HG02885 (cell line): ENCODE data around the gene EXD3.

ENCODE experiments used
- ATAC-seq: cut with Tn5 transposase; IDR thresholded peaks from one replicate; pipeline ENCODE4 v1.9.1; 2021; ENCODE audit warnings: mild to moderate bottlenecking; ENCODE audit not compliant: unreplicated experiment, poor library complexity

Gene EXD3

DNA sequence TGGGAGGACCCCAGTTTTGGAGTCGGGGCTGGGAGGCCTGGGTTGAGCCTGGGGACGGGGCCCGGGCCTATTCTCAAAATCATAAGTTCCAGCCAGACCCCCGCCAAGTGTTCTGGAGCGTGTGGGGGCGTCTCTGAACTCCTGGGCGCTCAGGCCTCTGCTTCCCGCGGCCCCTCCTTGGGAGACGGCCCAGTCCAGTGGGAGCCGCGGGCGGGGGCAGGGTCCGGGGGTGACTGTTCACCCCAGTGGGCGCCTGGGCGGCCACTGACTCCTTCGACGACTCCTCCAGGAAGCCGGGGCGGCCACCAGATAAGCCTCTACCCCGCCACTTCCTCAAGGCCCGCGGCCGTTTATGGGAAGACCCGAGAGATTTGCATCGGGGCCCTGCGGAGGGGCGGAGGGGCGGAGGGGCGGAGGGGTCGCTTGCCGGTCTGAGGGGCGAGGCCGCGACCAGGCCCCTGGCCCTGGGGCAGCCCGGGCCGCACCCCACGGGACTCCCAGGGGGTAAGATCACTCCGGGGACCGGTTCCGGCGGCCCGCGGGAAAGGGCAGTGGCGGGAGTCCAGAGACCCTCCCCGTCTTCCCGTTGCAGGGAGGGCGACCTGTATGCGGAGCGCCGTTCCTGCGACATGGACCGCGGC lies 144.8 kb downstream of the EXD3 start:
- no peak for ATAC-seq

DNA sequence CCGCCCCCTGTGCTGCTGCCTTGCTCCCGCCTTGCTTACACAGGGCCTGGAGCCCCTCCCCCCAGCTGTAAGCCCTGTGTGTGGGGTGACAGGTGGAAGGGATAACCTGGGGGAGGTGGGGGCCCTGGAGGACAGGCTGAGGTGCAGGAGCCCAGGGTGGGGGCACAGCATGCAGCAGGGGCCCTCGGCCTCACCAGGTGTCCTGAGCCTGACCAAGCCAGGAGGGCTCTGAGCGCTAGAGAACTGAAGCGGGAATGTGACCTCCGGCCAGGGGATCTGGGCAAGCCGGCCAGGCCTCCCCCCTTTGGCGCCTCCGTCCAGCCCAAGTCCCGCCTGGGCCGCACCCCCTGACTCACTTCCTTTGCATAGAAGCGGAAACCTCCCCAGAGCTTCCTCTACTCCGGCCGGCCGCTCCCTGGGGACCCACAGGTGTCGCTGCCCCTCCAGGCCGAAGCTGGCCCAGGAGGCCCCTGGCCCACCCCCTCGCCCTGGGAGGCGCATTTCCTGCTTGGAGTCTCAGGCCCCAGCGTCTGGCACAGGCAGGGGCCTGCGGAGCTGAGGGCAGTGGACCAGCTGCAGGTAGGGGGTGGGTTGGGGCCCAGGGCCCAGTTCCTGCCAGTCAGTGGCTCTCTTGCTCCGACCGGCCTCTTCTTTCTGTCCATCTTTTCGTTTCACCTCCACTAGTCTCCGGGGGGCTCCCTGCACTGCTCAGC lies 145.5 kb downstream of the EXD3 start, which contains the start of gene TOR4A:
TOR4A (plus strand) TSS at position 398 of the 713 bp plus-strand sequence. CDS start 964 bp downstream, outside the sequence.
- peak; percentile 75 for ATAC-seq

DNA sequence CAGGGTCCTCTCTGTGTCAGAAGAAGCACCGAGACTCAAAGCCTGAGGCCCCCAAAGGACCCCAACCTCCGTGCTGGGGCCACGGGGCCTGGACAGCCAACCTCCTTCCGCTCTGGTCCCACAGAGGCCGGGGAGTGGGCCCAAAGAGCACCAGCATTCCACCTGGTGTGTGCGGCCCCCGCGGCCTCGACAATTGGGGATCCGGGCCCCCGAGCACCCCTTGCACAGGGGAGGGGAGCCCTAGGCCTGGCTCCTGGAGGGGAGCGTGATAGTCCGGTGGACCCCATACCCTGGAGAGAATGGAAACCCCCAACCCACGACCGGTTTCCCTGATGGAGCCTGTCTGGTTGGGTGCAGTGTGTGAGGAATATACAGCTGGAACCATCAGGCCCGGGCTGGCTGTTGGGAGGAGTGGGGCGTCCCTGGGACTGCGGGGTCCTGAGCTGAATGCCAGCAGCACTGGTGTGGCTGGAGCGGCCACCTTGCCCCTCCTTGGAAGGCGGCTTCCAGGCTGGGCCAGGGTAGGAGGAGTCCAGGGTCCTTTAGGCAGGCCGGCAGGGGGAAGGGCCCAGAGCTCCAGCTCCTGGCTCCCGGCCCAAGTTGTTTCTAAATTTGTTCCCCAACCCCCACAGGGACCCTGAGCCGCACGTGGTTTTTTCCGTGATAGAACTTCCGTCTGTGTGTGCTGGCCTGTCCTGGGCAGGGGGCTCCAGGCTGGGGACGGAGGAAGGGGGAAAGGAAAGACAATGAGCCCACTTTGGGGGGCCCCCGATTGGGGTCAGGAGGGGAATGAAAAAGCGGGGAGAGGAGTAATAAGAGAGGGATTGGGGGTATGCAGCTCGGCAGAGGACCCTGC lies 146.3 kb downstream of the EXD3 start:
- ATAC-seq, result no peak

DNA sequence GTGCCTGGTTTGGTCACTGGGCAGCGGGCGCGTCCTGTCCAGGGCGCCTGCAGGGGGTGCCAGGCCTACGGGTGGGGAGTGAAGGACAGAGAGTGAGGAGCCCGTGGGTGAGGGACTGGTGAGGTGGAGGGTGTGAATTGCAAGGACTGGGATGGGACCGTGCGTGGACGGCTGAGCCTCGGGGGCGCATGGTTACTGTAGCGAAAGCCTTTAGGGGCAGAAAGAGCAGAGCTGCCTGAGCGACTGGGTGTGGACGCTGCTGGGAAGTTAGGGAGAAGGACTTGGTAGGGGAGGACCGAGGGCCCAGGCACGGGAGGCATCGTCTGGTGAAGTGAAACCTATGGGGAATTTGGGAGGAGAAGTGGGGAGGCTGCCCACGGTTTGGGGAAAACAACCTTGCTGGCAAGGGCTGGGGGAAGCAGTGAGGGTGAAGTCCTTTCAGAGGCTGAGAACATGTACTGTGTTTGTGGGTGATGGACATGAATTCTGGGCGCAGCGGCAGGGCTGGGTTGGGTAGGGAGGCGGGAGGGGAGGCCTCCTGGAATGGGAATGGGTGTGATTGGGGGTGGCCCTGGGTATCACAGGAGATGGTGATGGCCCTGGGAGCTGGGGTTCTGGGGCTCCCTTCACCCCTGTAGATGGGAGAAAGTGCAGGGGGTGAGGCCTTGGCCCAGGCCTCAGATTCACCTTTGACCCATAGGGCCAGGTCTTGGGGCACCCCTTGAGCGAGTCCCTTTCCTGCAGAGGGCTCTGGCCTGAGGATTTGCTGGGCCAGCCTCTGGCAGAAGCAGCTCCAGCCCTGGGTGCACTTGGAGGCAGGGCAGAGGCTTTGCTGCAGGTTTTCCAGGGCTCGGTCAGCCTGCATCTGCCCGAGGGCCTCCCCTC lies 147.1 kb downstream of the EXD3 start:
- ATAC-seq, result no peak

DNA sequence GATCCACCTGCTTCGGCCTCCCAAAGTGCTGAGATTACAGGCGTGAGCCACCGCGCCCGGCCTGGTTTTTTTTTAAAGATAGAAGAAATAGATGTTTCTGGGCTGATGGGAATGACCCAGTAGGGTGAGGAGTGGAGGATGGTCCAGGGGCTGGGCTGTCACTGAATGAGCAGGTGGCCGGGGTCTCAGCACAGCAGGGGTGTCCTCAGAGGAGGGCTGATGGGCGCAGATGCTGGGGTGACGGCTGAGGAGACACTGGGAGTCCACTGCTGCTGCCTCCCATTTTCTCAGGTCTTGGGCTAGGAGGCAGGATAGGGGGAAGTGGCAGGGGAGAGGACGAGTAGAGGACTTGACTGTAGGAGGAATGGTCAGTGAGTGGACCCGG lies 147.8 kb downstream of the EXD3 start:
- ATAC-seq, result no peak

DNA sequence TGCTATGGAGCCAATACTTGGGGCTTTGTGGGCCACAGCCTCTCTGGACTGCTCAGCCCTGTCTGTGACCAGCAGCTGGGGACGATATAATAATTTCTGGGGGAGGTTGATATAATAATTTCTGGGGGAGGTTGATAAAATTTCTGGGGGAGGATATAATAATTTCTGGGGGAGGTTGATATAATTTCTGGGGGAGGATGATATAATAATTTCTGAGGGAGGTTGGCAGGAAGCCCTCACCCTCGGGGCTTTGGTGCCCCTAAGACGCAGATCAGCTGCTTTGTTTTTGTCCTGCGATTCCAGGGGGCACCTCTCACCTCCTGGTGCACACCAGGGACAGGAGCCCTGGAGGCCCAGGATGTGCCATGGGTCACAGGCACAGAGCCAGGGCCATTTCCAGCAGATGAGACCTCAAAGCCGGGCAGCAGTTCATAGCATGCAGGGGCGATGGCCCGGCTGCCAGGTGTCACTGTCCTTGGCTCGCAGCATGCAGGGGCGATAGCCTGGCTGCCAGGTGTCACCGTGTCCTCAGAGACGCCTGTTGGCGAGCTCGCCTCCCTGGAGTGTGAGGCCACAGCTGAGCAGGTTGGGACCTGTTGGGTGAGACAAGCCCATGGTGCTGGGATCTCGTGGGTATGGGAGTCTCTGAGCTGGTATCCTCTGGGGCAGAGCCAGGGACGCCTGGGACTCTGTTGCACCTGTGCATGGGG lies 149.2 kb downstream of the EXD3 start:
- no peak for ATAC-seq

DNA sequence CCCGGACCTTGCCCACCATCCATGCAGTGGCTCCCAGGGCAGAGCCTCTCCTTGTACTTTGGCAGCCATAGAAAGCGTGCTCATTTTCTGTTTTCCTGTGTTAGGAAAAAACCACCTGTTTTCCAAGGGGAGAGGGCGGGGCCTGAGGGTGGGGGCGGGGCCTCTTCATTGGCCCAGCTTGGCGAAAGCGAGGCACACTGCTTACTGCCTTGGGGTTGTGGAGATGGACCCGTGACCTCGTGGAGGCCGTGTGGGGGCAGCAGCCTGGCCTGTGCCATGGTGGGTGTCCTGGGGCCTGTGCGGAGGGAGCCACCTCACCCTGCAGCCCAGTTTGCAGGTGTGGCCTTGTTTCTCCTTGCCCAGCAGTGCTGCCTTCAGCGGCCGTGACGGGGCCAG lies 149.9 kb downstream of the EXD3 start:
- ATAC-seq, result no peak

DNA sequence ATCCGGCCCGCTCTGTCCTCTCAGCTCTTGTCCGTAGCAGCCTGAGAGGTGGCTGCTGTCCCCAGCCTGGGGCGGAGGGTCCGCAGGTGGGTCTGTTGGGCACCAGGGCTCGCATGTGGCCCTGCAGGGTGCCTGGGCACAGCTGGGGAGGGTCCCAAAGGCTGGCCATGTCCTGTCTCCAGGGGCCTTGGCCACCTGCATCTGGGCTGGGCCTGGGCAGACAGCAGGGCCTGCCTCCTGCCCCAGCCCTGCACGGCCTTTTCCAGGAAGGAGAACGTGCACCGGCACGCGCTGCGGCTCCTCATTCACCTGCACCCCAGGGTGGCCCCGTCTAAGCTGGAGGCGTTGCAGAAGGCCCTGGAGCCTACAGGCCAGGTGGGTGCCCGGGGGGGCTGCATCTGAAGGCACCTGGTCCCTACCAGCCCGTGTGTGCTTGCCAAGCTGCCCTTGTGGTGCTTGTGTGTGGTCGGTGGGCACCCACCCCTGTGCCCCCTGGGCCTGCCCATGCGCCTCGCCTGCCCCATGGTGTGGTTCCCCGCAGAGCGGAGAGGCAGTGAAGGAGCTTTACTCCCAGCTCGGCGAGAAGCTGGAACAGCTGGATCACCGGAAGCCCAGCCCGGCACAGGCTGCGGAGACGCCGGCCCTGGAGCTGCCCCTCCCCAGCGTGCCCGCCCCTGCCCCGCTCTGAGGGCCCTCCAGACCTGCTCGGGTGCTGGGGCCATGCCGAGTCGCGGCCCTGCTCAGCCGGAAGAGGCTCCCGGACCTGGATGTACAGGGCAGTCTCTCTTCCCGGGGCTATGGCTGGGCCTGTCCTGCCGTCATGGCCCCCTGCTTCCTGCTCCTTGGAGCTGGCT lies 150.5 kb downstream of the EXD3 start:
- ATAC-seq, result no peak

DNA sequence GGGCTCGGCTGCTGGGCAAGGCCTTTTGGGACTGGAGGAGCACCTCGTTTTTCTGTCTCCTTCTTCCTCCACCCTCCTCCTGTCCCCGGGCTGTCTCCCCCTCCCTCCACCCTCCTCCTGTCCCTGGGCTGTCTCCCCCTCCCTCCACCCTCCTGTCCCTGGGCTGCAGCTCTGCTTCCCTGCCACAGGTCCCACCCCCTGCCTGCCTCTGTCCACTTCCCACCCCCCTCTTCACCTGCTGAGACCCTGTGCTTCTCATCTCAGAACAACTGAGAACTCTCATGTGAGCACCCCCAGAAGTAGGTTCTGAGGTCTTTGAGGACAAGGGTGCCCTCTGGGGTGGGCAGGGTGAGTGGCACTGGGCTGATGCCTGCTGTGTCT lies 151.3 kb downstream of the EXD3 start:
- no peak for ATAC-seq

DNA sequence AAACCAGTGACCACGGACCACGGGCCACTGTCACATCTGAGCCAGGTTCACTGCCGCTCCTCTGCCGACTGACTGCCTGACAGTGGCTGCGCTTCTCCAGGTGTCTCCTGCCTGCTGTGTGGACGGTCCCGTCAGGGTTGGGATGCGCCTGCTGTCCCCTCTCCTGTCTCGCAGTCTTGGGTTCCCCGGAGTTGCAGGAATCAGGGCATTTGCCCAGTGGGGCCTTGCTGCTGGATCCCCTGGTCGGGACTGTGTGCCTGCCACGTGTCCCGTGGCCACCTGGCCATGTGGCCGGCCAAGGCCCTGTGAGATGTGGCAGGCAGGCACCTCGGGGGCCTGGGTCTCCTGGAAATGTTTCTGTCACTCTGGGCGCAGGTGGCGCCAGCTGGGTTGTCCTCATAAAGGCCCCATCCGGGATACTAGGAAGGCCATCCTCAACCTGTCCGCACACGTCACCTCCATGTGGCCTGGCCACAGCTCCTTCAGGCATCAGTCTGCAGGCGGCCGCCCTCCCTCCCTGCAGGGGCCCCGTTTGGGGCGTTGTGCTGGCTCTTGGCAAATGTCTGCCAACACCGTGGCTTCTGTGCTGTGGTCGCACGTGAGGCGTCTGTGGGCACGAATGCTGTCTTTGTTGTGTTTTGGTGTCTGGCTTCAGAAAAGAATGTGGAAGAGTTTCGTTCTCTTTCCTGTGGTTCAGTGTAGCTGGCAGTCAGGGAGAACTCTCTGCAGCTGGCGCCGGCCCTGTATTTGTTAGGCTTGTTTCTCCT lies 151.8 kb downstream of the EXD3 start:
- no peak for ATAC-seq

DNA sequence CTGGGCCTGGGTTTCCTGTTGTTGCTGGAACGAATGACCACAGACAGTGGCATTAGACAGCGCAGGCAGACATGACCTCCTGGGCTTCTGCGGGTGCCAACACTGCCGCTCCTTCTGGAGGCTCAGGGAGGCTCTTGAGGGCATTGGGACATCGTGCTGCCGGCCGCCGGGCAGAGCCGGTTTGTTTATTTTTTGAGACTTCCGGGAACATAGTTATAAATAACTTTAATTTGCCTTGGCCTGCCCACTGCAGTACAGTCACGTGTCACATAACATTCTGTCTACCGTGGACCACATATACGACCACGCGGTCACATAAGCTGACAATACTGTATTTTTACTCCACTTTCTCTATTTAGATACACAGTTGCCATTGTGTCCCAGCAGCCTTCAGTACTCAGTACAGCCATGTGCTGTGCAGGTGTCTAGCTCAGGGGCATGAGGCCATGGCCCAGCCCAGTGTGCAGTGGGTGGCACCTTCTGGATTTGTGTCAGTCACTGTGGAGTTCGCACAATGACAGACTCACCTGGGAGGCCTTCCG lies 153.7 kb downstream of the EXD3 start:
- no peak for ATAC-seq

DNA sequence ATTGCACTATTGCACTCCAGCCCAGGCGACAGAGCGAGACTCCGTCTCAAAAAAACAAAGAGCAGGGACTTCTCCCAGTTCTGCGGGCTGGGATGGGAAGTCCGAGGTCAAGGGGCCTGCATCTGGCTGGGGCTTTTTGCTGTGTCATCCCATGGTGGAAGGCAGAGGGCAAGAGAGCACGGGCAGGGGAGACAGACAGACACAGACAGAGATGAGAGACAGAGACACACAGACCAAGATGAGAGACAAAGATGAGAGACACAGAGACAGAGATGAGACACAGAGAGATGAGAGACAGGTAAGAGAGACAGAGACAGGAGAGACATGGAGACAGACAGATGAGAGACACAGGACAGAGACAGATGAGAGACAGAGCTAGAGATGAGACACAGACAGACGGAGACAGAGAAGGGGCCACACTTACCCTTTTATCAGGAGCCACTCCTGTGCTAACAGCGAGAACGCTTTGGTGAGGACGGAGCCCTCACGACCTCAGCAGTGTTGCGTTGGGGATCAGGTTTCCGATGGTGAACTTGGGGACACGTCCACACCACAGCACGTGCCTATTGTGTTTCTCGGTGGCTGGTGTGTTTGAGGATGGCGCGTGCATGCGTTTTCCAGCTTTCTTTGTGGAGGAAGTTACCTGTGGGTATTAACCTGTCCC lies 154.3 kb downstream of the EXD3 start:
- ATAC-seq, result no peak

DNA sequence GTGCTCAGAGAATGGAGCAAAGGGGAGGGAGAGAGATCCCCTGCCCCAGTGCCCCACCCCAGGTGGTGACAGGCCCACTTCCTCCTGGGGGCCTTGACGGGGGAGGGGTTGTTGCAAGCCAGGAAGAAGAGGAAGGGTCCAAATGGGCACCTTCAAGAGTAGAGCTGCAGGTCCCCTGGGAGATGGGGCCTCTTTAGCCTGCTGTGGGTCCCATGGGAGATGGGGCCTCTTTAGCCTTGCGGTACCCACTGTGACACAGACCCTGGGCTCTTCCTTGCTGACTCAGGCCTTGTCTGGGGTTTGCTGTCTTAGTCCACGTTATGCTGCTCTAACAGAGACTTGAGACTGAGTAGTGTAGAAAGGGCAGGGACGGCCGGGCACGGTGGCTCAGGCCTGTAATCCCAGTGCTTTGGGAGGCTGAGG lies 155.0 kb downstream of the EXD3 start:
- no peak for ATAC-seq

DNA sequence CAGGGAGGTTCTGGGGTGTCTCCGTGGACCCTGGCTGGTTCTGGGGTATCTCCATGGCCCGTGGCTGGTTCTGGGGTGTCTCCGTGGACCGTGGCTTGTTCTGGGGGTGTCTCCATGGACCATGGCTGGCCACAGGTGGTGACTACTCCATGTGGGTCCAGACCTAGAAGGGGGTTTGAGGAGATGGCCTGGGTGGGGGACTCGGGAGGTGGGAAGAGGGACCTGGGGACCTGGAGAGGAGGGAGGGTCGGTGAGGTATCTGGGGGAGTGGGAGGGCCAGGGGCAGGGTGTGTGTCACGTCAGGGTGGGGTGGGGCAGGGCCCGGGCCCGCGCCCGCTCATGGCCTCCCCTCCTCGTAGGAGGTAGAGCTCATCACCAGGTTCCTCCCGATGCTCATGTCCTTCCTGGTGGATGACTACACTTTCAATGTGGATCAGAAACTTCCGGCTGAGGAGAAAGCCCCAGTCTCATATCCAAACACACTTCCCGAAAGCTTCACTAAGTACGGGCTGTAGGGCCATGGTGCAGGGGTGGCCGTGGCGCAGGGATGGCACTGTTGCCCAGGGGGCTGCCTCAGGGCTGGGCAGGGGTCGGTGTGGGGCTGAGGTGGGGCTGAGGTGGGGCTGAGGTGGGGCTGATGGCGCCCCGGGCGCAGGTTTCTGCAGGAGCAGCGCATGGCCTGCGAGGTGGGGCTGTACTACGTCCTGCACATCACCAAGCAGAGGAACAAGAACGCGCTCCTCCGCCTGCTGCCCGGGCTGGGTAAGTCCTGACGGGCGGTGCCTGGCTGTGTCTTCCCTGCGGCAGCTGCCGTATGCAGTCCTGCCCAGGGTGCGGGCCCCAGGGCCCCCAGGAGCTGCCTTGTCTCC lies 156.1 kb downstream of the EXD3 start:
- no peak for ATAC-seq

DNA sequence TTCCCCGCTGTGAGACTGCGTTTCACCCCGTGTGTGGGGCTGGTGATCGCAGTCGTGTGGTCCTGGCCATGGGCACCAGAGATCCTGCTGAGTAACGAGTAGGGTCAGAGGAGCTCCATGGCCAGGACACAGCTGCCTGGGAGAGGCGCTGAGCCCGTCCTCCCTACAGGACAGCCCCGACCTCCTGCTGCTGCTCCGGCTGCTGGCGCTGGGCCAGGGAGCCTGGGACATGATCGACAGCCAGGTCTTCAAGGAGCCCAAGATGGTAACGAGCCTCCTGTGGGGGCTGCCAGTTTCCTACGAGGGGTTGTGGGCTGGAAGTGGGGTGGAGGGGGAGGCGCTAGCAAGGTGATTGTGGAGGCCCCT lies 156.8 kb downstream of the EXD3 start:
- no peak for ATAC-seq

DNA sequence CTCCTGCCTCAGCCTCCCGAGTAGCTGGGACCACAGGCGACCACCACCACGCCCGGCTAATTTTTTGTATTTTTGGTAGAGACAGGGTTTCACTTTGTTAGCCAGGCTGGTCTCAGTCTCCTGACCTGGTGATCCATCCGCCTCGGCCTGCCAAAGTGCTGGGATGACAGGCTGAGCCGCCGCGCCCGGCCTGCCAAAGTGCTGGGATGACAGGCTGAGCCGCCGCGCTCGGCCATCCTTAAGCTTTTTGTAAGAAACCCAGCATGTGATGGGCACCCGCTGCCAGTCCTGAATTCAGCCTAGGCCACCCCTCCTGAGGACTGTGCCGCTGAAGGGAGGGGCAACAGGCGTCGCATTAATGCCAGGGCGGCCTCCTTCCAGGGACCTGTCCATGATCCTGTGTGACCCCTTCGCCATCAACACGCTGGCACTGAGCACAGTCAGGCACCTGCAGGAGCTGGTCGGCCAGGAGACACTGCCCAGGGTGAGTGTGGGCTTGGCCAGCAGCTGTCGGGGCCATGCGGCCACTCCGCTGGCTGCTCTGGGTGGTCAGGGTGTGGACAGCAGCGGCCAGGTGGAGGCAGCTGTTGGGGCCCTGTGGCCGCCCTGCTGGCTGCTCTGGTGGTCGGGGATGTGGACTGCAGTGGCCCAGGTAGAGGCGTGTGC lies 157.3 kb downstream of the EXD3 start:
- no peak for ATAC-seq
